NCI-H2171 (cell line): ENCODE measurements around the gene ITSN1.

Experiments used
- DNase-seq: peaks from one replicate; lab custom pipeline; 2025; lab: John Stamatoyannopoulos, UW

The ITSN1 gene

DNA sequence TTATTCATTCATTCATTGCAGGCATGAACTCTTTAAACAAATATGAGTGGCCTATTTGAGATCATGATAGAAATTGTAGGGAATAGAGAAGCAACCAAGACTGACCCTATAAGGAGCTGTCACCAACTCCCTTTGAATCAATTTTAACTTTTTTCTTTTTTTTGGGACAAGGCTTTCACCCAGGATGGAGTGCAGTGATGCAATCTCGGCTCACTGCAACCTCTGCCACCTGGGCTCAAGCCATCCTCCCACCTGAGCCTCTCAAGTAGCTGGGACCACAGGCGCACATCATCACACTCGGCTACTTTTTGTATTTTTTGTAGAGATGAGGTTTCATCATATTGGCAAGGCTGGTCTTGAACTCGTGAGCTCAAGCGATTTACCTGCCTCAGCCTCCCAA, 290.4 kb downstream of the ITSN1 start:
- no peak for DNase-seq

DNA sequence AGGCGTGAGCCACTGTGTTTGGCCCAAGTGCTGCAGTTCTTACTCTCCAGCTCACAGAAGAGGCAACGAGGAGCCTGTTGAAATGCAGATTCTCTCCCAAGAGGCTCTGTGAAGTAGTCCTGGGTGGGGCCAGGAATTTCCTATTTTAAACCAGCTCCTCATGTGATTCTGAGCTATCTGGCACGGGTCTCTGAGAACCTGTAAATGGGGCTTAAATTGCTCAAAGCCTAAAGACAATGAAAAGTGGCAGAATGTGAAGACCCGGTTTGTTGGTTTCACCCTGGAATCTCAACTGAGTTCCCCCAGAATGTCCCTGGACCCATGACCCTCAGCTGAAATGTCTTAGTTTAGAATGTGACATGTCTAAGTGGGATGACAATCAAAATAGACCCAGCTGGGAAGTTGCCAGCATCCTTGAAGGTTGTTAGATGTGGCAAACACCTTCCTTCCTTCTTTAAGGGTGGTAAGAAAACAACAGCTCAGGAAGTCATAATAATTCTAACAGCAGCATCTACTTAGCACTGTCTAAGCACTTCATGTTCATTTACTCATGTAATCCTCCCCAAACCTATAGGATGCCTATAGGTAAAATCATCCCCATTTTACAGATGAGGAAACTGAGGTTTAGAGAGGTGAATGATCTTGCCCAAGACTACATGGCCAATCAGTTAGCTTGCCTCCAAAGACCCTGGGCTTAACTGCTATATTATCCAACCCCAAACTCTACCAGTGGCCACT, 294.2 kb downstream of the ITSN1 start:
- DNase-seq = no peak

DNA sequence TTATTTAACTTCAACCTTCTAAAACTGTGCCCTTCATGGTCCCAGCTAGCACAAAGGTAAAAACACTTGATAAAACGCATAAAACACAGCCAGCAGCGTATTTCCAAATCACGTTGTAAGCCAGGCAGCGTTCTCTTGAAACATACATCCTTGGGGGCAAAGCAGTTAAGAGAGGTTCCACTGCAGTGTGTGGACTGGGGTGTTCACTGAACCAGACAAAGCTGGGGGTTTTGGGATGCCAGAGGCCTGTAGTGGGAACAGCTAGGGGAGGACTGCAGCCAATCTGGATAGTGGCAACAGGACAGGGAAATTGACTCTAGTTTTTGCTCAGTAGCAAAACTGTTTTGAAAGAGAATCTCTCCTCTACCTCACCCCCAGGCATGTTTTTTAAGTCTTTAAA, 294.8 kb downstream of the ITSN1 start:
- no peak for DNase-seq

DNA sequence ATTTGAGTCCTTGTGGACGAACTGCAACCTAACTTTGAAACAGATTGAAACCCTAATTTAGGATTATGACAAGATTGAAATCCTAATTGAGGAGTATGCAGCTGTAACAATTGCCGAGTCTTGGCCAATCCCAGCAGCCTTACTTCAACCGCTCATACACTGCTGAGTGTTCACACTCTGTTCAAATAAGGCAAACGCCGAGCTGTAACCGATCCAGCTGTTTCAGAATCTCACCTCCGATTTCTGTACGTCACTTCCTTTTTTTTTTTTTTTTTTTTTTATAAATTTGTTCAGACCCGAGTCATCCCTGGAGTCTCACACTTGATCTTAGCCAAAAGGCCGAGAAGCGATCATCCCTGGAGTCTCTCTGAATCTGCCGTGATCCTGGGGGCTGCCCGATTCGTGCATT, 295.6 kb downstream of the ITSN1 start:
- no peak for DNase-seq

DNA sequence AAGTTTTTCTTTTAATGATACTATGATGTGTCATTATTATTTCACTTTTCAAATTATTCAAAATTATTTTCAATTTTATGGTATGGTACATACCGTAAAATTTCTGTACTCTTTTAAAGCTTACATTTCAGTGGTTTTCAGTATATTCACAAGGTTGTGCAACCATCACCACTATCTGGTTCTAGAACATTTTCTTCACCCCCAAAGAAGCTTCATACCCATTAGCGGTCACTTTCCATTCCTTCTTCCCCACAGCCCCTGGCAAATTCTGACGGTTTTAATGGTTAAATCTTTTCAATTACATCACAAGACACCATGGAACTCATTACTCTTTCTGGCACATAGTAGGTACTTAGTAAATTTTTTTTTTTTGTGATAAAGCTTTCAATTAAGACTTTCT, 296.1 kb downstream of the ITSN1 start:
- DNase-seq = no peak

DNA sequence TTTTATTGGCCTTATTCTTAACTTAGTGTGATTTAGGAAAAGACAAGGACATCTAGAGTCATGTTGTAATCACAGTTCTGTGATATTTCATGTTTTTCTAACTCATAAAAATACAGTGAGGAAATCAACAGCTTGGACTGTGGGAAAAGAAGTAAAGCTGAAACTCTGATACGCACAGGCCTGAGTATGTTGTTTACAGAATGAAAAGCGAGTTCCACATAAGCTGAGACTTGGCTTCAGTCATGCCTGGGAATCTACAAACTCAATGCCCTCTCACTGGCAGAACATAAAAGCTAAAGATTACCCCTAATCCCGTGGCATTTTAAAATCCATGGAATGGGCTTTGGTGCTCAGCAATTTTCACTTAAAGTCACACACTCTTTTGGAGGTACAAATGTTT, 296.9 kb downstream of the ITSN1 start:
- no peak for DNase-seq

DNA sequence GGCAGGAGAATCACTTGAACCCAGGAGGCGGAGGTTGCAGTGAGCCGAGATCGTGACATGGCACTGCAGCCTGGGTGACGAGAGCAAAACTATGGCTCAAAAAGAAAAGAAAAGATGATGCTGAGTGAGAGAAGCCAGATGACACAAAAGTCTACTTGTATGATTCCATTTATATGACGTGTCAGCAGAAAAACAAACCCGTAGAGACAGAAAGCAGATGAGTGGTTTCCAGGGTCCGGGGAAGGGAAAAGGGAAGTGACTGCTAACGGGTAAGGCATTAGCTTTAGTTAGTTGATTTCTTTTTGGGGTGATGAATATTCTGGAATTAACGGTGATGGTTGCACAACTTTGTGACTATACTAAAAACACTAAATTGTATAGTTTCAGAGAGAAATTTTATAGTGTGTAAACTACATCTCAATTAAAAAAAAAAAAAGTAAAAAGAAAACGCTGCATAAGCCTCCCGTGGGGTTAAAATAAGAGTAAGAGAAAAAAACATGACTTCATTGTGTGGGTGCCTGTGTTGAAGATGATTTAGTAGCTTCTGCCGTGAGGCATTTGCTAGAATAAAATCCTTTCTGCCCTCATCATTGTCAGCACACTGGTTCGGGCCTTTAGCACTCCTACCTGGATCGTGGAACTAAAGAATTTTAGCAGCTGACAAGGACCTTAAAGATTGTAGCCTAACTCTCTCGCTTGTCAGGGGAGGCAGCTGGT, 298.0 kb downstream of the ITSN1 start:
- no peak for DNase-seq

DNA sequence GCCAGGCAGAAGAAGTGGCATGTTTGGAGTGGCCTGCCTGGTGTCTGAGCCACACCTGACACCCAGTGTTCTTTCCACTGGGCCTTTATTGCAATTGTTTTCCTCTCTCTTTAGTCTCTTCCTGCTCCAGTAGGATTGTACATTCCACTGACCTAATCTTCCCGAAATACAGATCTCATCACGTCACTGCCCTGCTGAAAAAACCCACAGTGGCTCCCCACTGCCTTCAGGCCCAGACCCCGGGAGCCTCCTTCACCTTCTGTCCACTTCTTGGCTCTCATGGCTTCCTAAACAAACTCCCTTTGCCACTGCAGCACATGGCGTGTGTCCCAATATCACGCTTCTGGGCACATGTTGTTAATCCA, 298.6 kb downstream of the ITSN1 start:
- DNase-seq = no peak

DNA sequence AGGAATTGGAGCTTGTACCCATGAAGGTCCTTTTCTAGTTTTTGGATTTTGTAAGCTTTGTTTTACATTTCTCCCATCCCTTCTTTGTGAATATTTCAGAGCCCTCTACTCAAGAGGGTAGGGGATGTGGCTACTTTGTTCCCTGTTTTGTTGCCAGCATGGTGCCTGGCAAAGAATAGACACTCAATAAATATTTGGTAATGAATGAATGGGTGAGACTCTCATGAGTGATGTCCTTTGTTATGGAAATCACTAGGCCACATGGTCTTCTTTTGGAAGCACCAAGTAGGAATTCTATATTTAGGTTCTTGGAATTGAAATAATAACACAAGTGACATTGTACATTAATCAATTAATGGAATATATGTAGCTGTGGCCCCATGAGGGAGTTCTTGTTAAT, 300.1 kb downstream of the ITSN1 start:
- DNase-seq = no peak

DNA sequence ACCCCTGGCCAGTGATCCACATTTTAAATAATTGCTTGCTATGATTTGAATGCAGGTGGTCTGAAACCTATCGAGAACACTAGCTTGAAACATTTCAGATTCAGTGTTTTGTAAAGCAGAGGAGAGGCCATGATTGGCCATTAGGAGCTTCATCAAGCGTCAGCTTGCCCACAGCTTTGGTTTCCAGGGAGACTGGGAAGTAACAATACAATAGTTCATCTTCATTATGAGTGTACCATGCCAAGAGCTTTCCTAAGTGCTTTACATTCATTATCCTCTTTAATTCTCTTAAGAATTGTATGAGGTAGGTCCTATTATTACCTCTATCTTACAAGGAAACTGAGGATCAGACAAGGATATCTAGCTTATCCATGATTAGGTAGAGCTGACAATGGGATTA, 301.0 kb downstream of the ITSN1 start:
- no peak for DNase-seq

DNA sequence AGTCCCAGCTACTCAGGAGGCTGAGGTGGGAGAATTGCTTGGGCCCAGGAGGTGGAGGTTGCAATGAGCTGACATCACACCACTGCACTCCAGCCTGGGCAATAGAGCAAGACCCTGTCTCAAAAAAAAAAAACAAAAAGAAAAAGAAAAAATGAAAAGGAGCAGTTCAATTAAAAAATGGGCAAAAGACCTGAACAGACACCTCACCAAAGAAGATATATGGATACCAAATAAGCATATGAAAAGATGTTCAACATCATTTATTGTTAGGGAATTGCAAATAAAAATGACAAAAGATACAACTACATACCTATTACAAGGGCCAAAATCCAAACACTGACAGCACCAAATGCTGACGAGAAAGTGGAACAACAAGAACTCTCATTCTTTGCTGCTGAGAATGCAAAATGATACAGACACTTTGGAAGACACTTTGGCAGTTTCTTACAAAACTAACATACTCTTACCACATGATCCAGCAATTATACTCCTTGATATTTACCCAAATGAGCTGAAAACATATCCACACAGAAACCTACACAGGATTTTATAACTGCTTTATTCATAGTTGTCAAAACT, 302.0 kb downstream of the ITSN1 start:
- no peak for DNase-seq

DNA sequence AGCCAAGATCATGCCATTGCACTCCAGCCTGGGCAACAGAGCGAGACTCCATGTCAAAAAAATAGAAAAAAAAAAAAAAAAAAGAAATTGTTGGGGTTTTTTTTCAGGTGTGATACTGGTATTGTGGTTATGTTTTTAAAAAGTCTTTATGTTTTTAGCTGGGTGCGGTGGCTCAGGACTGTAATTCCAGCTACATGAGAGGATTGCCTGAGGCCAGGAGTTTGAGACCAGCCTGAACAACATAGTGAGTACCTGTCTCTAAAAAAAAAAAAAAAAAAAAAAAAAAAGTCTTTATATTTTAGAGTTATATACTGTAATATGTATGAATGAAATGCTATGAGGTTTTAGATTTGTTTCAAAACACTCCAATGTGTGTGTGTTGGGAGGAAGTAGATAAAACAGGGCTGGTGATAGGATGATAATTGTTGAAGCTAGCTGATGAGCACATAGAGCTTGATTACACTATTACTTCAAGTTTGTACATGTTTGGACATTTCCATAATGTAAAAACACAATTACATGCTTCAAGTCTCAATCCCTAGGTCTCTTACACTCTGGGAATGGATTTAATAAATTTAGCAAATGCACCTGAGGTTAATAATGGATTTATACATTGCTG, 303.5 kb downstream of the ITSN1 start:
- no peak for DNase-seq

DNA sequence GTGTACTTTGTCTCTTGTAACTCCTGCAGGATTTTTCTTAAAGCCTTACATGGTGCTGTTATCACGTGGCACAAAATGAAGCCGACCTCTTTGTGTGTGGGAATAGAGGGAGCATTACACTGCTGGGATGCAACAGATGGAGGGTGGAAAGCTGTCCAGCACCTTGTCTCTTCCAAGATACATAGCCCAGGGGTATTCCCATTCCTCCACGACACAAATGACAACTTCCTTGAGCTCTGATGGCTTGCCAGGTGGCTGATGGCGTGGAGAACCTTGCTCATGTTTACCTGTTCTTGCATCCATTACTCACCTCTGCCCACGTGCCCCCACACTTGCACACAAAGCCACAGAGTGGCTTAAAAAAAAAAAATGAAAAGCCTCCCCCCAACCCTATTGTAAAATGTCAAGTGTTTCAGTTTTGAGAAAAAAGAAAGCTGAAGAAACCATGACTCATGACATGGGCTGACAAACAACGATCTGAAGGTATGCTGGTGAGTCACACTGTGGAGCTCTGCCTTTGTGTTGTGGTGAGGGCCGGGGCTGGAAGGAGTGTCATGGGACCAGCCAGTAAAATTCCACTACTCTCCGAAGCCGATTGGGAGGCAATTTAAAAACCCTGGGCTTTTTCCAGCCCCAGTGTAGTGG, 305.3 kb downstream of the ITSN1 start:
- no peak for DNase-seq

DNA sequence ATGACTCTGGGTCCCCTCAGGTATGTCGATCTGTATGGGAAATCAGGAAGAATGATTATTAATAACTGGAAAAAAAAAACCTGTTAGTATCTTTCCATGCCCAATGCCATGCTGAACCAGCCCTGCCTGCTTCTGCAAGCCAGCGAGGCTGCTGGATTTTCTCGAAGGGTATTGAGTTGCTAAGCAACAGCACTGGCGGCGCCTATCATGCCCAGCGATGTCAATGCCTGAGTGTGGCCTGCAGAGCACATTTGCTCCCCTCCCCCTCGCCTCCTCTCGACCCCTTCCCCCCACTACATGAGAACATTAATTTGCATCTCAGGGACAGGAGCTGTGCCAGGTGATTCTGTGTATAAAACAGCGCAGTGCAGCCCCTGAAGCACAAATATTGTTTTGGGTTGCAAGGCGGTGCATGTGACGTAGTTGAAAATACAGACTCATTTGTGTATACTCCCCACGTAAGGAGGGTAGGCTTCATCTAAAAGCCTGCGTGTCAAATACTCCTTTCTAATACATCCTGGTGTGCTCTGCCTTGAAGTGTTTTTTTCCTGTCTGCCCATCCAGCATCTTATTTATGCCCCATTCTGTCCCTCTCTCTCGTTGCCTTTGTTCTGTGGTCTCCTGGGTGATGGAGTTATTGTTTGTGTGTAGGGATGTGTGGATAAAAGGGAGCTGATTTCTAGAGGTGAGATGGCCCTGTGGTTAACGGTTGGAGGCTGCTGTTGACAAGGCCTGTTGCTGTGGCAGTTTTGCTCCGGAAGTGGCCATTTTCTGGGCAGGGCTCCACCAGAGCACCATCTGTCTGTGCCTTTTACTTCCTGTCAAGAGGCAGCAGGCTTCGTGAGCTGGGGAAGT, 306.0 kb downstream of the ITSN1 start:
- peak; percentile 25 for DNase-seq

DNA sequence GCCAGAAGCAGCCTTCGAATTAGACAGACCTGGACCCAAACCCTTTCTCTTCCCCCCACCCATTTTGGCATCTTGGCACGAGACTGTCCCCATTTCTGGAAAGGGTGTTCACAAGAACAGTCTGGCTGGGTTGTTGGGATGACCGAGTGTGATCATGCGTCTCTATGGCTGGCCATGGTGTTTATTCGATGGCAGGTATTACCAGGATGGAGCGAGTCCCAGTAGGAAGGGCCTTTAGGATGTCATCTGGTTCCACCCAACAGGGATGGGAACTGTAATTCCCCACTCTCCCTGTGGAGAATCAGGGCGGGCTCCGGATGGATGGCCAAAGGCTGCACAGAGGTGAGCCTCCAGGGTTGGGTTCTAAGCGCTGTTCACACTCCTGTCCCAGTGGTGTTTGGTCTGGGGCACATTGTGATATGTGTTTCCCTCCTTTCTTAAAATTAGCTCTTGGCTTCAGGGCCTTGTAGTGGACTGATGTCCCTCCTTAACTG, 306.7 kb downstream of the ITSN1 start:
- DNase-seq = no peak
